HK-2 (cell line): Measurements from ENCODE around the gene ZDHHC20.
A peak's percentile ranks its signal among the peaks of the same experiment; 100 is the strongest.
"Not testable (repeated sequence)": the region's sequence is repeated elsewhere in the genome, so short reads cannot be mapped to it uniquely, and the experiment has no call there.

Experiments
- DNase-seq: peaks from one replicate; pipeline ENCODE4 v3.0.0-alpha.2; 2018; ENCODE audit not compliant: unreplicated experiment

ZDHHC20 gene

GRCh38 chr13:21435687-21436151, 23.4 kb downstream of the ZDHHC20 start:
- DNase-seq = peak; percentile 3

- DNase-seq = no peak
Observed at GRCh38 chr13:21435231-21435630, 23.9 kb downstream of the ZDHHC20 start.

- DNase-seq = no peak
Observed at GRCh38 chr13:21434588-21434987, 24.5 kb downstream of the ZDHHC20 start.

- DNase-seq = no peak
Observed at GRCh38 chr13:21429211-21429610, 29.9 kb downstream of the ZDHHC20 start.

GRCh38 chr13:21427741-21428140, 31.4 kb downstream of the ZDHHC20 start:
- DNase-seq = no peak

- DNase-seq = no peak
Observed at GRCh38 chr13:21426238-21426637, 32.9 kb downstream of the ZDHHC20 start.

GRCh38 chr13:21420706-21421105, 38.4 kb downstream of the ZDHHC20 start:
- no peak for DNase-seq

GRCh38 chr13:21413013-21413412, 46.1 kb downstream of the ZDHHC20 start:
- no peak for DNase-seq

GRCh38 chr13:21410453-21410852, 48.6 kb downstream of the ZDHHC20 start:
- DNase-seq = not testable (repeated sequence)

GRCh38 chr13:21405309-21405708, 53.8 kb downstream of the ZDHHC20 start:
- DNase-seq = no peak

GRCh38 chr13:21402586-21403307, 56.4 kb downstream of the ZDHHC20 start:
- no peak for DNase-seq

GRCh38 chr13:21399741-21400140, 59.4 kb downstream of the ZDHHC20 start:
- no peak for DNase-seq

- no peak for DNase-seq
Observed at GRCh38 chr13:21395953-21396352, 63.1 kb downstream of the ZDHHC20 start.

GRCh38 chr13:21389124-21389523, 70.0 kb downstream of the ZDHHC20 start:
- DNase-seq = no peak

GRCh38 chr13:21385710-21386109, 73.4 kb downstream of the ZDHHC20 start:
- DNase-seq = no peak

- DNase-seq = no peak
Observed at GRCh38 chr13:21383090-21383489, 76.0 kb downstream of the ZDHHC20 start.

GRCh38 chr13:21376998-21377985, 81.8 kb downstream of the ZDHHC20 start:
- DNase-seq = not testable (repeated sequence)

GRCh38 chr13:21372530-21372929, 86.6 kb downstream of the ZDHHC20 start:
- DNase-seq = no peak

- DNase-seq = no peak
Observed at GRCh38 chr13:21371011-21371410, 88.1 kb downstream of the ZDHHC20 start.

- DNase-seq = no peak
Observed at GRCh38 chr13:21365574-21365973, 93.5 kb downstream of the ZDHHC20 start.

GRCh38 chr13:21364916-21365315, 94.2 kb downstream of the ZDHHC20 start:
- DNase-seq = no peak

GRCh38 chr13:21364357-21364756, 94.7 kb downstream of the ZDHHC20 start:
- DNase-seq = no peak

GRCh38 chr13:21362741-21363140, 96.4 kb downstream of the ZDHHC20 start:
- DNase-seq = no peak
